H1 (cell line): Measurements from ENCODE around the gene PGLYRP2. TPM values are rescaled to one million over a fixed set of nuclear protein-coding genes. Genes with fewer than 3 reads are reported as not detected.

ENCODE experiments used
- CBX5 ChIP-seq: fragments of 300-800, 300-1000 bp; sonication (generic); IDR thresholded peaks from 2 replicates; pipeline ENCODE4 v1.7.1; 2016; ENCODE audit warnings: antibody characterized with exemption, low read length, low read depth
- polyA plus RNA-seq, 7 experiments: library from polyadenylated mRNA; depleted of rRNA in 3 of 7; stranded (reverse) in 5 of 7; unstranded in 2 of 7; fragments of >200 nt in 5 of 7; fragments of 200-250 nt in 2 of 7; gene quantifications; 1 replicate in 5 of 7; 2 replicates in 1 of 7; 4 replicates in 1 of 7; pipeline versions ENCODE4 v1.2.1 to v1.2.3, GENCODE V29; 2011 to 2013; ENCODE audit warnings: missing spikeins in 2 of 7, mixed read lengths in 2 of 7
- total RNA-seq: library from RNA; stranded (reverse); fragmentation: NEBNext Ultra II Directional; extraction: Animal tissue kit (Norgen Biotek cat#: 25700); gene quantifications from 2 replicates; pipeline ENCODE4 v1.2.1, GENCODE V29; 2021

PGLYRP2 gene
- total and polyA plus RNA-seq, 2 of the 8 experiments (the other 6 are each of a cell fraction or from before 2014, with no cell fraction given) = not detected

GRCh38 chr19:15428956-15429824 is 50.1 kb downstream of the PGLYRP2 start (continued):
- no peak for TF ChIP-seq CBX5
